HEK293T (cell line): ENCODE data around the gene ARHGAP23.

Experiments
- FOXK2 ChIP-seq: fragments of 450-650 bp; IDR thresholded peaks from 2 replicates; pipeline ENCODE4 v1.6.1; 2016; ENCODE audit warnings: mild to moderate bottlenecking
- L3MBTL2 ChIP-seq: fragments of 450-650 bp; conservative IDR thresholded peaks from 2 replicates; pipeline ENCODE4 v1.6.1; 2016; ENCODE audit warnings: mild to moderate bottlenecking
- SP1 ChIP-seq: fragments of 450-650 bp; IDR thresholded peaks from 2 replicates; pipeline ENCODE4 v1.6.1; 2017

- TF ChIP-seq SP1 (no peak), FOXK2 (no peak), L3MBTL2 (no peak; the same call in none of the 2 replicates)
These were observed 131.0 kb downstream of the ARHGAP23 start for GRCh38 chr17:38559051-38559879.
